Measurements from ENCODE around the gene ARHGEF37. TPM values are rescaled to one million over a fixed set of nuclear protein-coding genes. Genes with fewer than 3 reads are reported as not detected.

ARHGEF37 gene
- total and polyA plus RNA-seq, 2 of the 8 experiments (the other 6 are each of a cell fraction or from before 2014, with no cell fraction given) = 0.21 to 0.48 TPM

DNA sequence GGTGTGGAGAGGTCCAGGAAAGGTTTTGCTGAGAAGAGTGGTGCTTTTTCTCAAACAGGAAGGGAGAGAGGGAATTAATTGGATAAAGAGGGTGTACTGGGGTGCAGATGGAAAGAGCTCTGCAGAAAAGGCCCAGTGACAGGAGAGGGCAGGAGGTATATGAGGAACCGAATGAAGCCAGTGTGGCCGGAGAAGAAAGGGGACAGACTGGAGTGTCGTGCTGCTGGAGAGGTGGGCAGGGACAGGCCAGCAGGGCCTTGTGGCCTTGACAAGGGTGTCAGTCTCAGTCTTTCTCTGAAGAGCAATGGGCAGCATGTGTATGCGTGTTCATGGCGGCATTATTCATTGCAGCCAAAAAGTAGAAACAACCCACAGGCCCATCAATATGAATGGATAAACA is 48.1 kb downstream of the ARHGEF37 start:
- no peak overlapping the region for H3K4me3 ChIP-seq (ENCODE audit: extremely low read depth in 1 of 4, insufficient read depth in 2 of 4, low read depth in 3 of 4, low read length in 4 of 4)
- no peak overlapping the region for H3K56ac ChIP-seq (replicated peaks; ENCODE audit: insufficient read length, low read depth, low read length)
- H4K91ac ChIP-seq (replicated peaks; ENCODE audit: insufficient read length, low read length) = no peak overlapping the region
- 82% methylated on average over 5 of the region's 5 CpGs; no CpG with 5 or more reads in 1 of the 2 experiments for WGBS, 2 experiments (ENCODE audit: extremely low coverage in 1 of 2, insufficient coverage in 1 of 2, insufficient read length in 1 of 2, insufficient replicate concordance in 2 of 2, low coverage in 1 of 2, low lambda C conversion rate in 2 of 2, missing lambda C conversion rate in 1 of 2)
- no peak overlapping the region for H3K4ac ChIP-seq (replicated peaks; ENCODE audit: insufficient read length, low read depth, low read length)
- no peak overlapping the region for H2BK5ac ChIP-seq (ENCODE audit: low read depth, low read length)
- H4K8ac ChIP-seq (ENCODE audit: extremely low read depth, insufficient read depth, low read length) = no peak overlapping the region
- TF ChIP-seq CBX5 (IDR thresholded peaks at IDR 0.05; ENCODE audit: low read depth, low read length) (no peak), SIRT6 (IDR thresholded peaks at IDR 0.05; ENCODE audit: low read length) (no peak), GTF2F1 (IDR thresholded peaks at IDR 0.05; ENCODE audit: borderline replicate concordance, low read depth, low read length) (no peak), SIN3A (conservative IDR thresholded peaks at IDR 0.05 in 1 of 2, IDR thresholded peaks at IDR 0.05 in 1 of 2; ENCODE audit: low read depth in 1 of 2, low read length in 2 of 2) (no peak), TAF7 (optimal IDR thresholded peaks at IDR 0.05; ENCODE audit: borderline replicate concordance, low read depth, low read length) (no peak), JUN (IDR thresholded peaks at IDR 0.05; ENCODE audit: low read depth, low read length) (no peak)
- H4K20me1 ChIP-seq (replicated peaks in 1 of 2; ENCODE audit: control insufficient read depth in 1 of 2, insufficient read depth in 2 of 2, low read length in 2 of 2) = no peaks in the 10 kb centered on the region
- no peak overlapping the region for H3K4me2 ChIP-seq (ENCODE audit: insufficient read depth in 1 of 2, low read depth in 2 of 2, low read length in 2 of 2)
- H2BK12ac ChIP-seq (ENCODE audit: low read depth, low read length) = no peak overlapping the region
- H3K79me1 ChIP-seq (ENCODE audit: low read depth, low read length) = no peaks in the 10 kb centered on the region
- no peak overlapping the region for H4K5ac ChIP-seq (ENCODE audit: insufficient read length, low read depth, low read length)
- H3K4me1 ChIP-seq (replicated peaks in 1 of 4; ENCODE audit: control insufficient read depth in 3 of 4, insufficient read depth in 4 of 4, low read length in 3 of 4) = peaks cover 12 to 16% (median 12%) of the 10 kb centered on the region in 4 experiments
- no peak overlapping the region for H3K27ac ChIP-seq (ENCODE audit: low read depth, low read length)
- H2BK20ac ChIP-seq (ENCODE audit: low read length) = no peak overlapping the region
- no peak overlapping the region for H2BK120ac ChIP-seq (replicated peaks; ENCODE audit: low read depth, low read length)
- H3K79me2 ChIP-seq (ENCODE audit: control insufficient read depth in 1 of 2, insufficient read depth in 2 of 2, low read length in 2 of 2) = no peaks in the 10 kb centered on the region
- no peak overlapping the region for H3K18ac ChIP-seq (ENCODE audit: extremely low read depth, low read length)
- H2AFZ ChIP-seq (ENCODE audit: low read length) = no peak overlapping the region
- FAIRE-seq (no peak), DNase-seq (ENCODE audit: low read depth in 1 of 2, low spot score in 2 of 2) (no peak)
- H3K9me3 ChIP-seq (ENCODE audit: insufficient read depth in 2 of 2, low read depth in 1 of 2, low read length in 1 of 2) = no peaks in the 10 kb centered on the region
- no peak overlapping the region for H2AK5ac ChIP-seq (ENCODE audit: low read depth, low read length)
- H3K36me3 ChIP-seq (ENCODE audit: control insufficient read depth in 2 of 4, insufficient read depth in 4 of 4, low read length in 3 of 4) = no peaks in the 10 kb centered on the region
- H3K23me2 ChIP-seq (ENCODE audit: low read depth, low read length) = no peaks in the 10 kb centered on the region; the same call in 1 of the 2 replicates
- H2BK15ac ChIP-seq (ENCODE audit: low read length) = no peak overlapping the region
- POLR2A ChIA-PET (ENCODE audit: partially characterized antibody) = no interaction called here
- CTCF ChIA-PET (ENCODE audit: partially characterized antibody) = interaction anchor here (0.6 to 19.9 kb wide), 8 partner anchors 7 to 337 kb away, joined by 3 to 470 read pairs (median 4); no protein-coding TSS in a partner anchor
- no peak overlapping the region for H3K23ac ChIP-seq (ENCODE audit: insufficient read length)
- H3K9ac ChIP-seq (replicated peaks in 1 of 4; ENCODE audit: extremely low read depth in 1 of 4, low read depth in 3 of 4, low read length in 3 of 4) = no peak overlapping the region
- no peak overlapping the region for H3K14ac ChIP-seq (ENCODE audit: insufficient read length)
- H3K27me3 ChIP-seq (replicated peaks in 1 of 4; ENCODE audit: control insufficient read depth in 3 of 4, extremely low read depth in 1 of 4, insufficient read depth in 3 of 4, low read length in 3 of 4) = no peaks in the 10 kb centered on the region
